K562 (cell line): ENCODE measurements around the gene GABRA4. TPM values are rescaled to one million over a fixed set of nuclear protein-coding genes. Genes with fewer than 3 reads are reported as not detected.

Experiments
- polyA plus RNA-seq, 8 experiments: library from polyadenylated mRNA; depleted of rRNA in 4 of 8; stranded (reverse) in 5 of 8; unstranded in 3 of 8; fragments of >200 nt; fragmentation: Nextera tagmentation in 2 of 8; fragmentation: Illumina TruSeq in 1 of 8; extraction: Ambion mirVana in 2 of 8; extraction: Trizol in 1 of 8; gene quantifications; 2 replicates each; pipeline versions ENCODE4 v1.2.1 to v1.2.3, GENCODE V29; 2011 to 2014; ENCODE audit warnings: inconsistent platforms in 1 of 8, missing spikeins in 1 of 8
- total RNA-seq, 7 experiments: library from RNA; depleted of rRNA in 6 of 7; stranded (reverse); fragments of >200 nt in 6 of 7; fragmentation: Illumina TruSeq in 2 of 7; extraction: Trizol in 2 of 7; gene quantifications; 2 replicates each; pipeline versions ENCODE4 v1.2.1 to v1.2.3, GENCODE V29; 2011 to 2021; ENCODE audit warnings: low replicate concordance in 1 of 7

Gene GABRA4
- total and polyA plus RNA-seq, 9 of the 15 experiments (the other 6 are each of a cell fraction or from before 2014, with no cell fraction given) = not detected

Other genes starting within 250 kb of the GABRA4 start
- gene COX7B2, start 84.3 kb downstream of the GABRA4 start, total RNA-seq (2014; rRNA removed) = not detected in 2 replicates
- gene COX7B2, start 84.3 kb downstream of the GABRA4 start, total RNA-seq (2014; rRNA removed; fragmentation: Illumina TruSeq; extraction: Trizol) = 0.33 TPM in 1 of 2 replicates, not detected in the other
- gene COX7B2, start 84.3 kb downstream of the GABRA4 start, total RNA-seq (2015; rRNA removed; fragmentation: Illumina TruSeq; extraction: Trizol) = 0.75 and 0.98 TPM in 2 replicates
- gene COX7B2, start 84.3 kb downstream of the GABRA4 start, total RNA-seq (2021) = 0.47 TPM in 1 of 2 replicates, not detected in the other
- 3.5 TPM in 1 of 2 replicates, not detected in the other for gene COX7B2, start 84.3 kb downstream of the GABRA4 start, polyA plus RNA-seq (2011; rRNA removed)
- gene COX7B2, start 84.3 kb downstream of the GABRA4 start, polyA plus RNA-seq (2014; fragmentation: Illumina TruSeq; extraction: Trizol) = 0.36 TPM in 1 of 2 replicates, not detected in the other
- under 1 TPM; 0.52 to 0.83 TPM for gene COX7B2, start 84.3 kb downstream of the GABRA4 start, polyA plus RNA-seq (2014; fragmentation: Nextera tagmentation; extraction: Ambion mirVana)
- gene COX7B2, start 84.3 kb downstream of the GABRA4 start, polyA plus RNA-seq (2014; rRNA removed) = 0.22 TPM in 1 of 2 replicates, not detected in the other
- not detected in 2 replicates for gene GABRB1, start 38.0 kb upstream of the GABRA4 start, total RNA-seq (2014; rRNA removed)
- not detected in 2 replicates for gene GABRB1, start 38.0 kb upstream of the GABRA4 start, total RNA-seq (2014; rRNA removed; fragmentation: Illumina TruSeq; extraction: Trizol)
- gene GABRB1, start 38.0 kb upstream of the GABRA4 start, total RNA-seq (2015; rRNA removed; fragmentation: Illumina TruSeq; extraction: Trizol) = not detected in 2 replicates
- not detected in 2 replicates for gene GABRB1, start 38.0 kb upstream of the GABRA4 start, total RNA-seq (2021)
- not detected in 2 replicates for gene GABRB1, start 38.0 kb upstream of the GABRA4 start, polyA plus RNA-seq (2011; rRNA removed)
- not detected in 2 replicates for gene GABRB1, start 38.0 kb upstream of the GABRA4 start, polyA plus RNA-seq (2014; fragmentation: Illumina TruSeq; extraction: Trizol)
- not detected for gene GABRB1, start 38.0 kb upstream of the GABRA4 start, polyA plus RNA-seq (2014; fragmentation: Nextera tagmentation; extraction: Ambion mirVana)
- not detected in 2 replicates for gene GABRB1, start 38.0 kb upstream of the GABRA4 start, polyA plus RNA-seq (2014; rRNA removed)